PFSK-1 (cell line): ENCODE measurements around the gene GNAS.

Source experiments
- POLR2AphosphoS5 ChIP-seq: IDR thresholded peaks from 2 replicates; pipeline ENCODE4 v1.6.1; 2012; ENCODE audit warnings: low read depth, mild to moderate bottlenecking, control low read depth, low read length, moderate library complexity
- SIN3A ChIP-seq: IDR thresholded peaks from 2 replicates; pipeline ENCODE4 v1.6.1; 2012; ENCODE audit warnings: mild to moderate bottlenecking, low read length, moderate library complexity, borderline replicate concordance; ENCODE audit not compliant: insufficient read depth
- TAF1 ChIP-seq: IDR thresholded peaks from 2 replicates; pipeline ENCODE4 v1.6.1; 2012; ENCODE audit warnings: low read length, control low read depth, borderline replicate concordance; ENCODE audit not compliant: insufficient read depth
- TF ChIP-seq, protein P1 (sequence below), 2 experiments: IDR thresholded peaks; 2 replicates each; pipeline versions ENCODE4 v1.6.1 to v1.8.0; 2011 to 2012; ENCODE audit warnings: low read depth in 2 of 2, low read length in 2 of 2, control low read depth in 1 of 2, inconsistent platforms in 1 of 2, mild to moderate bottlenecking in 1 of 2, moderate library complexity in 1 of 2; ENCODE audit not compliant: insufficient read depth in 1 of 2

DNA sequence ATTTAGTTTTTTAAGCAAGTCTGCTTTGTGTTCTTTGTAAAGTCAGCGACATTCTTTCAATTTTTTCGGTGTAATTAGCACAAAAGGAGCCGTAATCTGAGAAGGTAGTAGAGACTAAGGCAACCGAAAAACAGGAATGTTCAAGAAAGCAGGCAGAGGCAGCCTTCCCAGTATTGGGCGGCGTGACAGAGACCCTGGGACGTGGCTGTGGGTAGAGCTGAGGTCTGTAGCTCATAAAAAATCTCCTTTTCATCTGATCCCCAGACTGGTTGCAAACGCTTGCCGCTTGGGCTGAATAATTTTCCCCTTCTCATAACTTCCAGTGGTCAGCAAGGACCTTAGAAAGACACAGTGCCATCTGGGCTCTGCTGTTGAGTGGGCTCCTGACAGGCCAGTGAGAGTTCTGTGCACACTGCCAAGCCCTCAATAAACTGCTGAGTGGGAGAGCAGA lies 30.8 kb downstream of the GNAS start:
- TF ChIP-seq, protein P1, sequence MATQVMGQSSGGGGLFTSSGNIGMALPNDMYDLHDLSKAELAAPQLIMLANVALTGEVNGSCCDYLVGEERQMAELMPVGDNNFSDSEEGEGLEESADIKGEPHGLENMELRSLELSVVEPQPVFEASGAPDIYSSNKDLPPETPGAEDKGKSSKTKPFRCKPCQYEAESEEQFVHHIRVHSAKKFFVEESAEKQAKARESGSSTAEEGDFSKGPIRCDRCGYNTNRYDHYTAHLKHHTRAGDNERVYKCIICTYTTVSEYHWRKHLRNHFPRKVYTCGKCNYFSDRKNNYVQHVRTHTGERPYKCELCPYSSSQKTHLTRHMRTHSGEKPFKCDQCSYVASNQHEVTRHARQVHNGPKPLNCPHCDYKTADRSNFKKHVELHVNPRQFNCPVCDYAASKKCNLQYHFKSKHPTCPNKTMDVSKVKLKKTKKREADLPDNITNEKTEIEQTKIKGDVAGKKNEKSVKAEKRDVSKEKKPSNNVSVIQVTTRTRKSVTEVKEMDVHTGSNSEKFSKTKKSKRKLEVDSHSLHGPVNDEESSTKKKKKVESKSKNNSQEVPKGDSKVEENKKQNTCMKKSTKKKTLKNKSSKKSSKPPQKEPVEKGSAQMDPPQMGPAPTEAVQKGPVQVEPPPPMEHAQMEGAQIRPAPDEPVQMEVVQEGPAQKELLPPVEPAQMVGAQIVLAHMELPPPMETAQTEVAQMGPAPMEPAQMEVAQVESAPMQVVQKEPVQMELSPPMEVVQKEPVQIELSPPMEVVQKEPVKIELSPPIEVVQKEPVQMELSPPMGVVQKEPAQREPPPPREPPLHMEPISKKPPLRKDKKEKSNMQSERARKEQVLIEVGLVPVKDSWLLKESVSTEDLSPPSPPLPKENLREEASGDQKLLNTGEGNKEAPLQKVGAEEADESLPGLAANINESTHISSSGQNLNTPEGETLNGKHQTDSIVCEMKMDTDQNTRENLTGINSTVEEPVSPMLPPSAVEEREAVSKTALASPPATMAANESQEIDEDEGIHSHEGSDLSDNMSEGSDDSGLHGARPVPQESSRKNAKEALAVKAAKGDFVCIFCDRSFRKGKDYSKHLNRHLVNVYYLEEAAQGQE (IDR thresholded peaks at IDR 0.05; ENCODE audit: insufficient read depth in 1 of 2, low read depth in 2 of 2, low read length in 2 of 2), result no peak
- TF ChIP-seq TAF1 (no peak), POLR2AphosphoS5 (no peak), SIN3A (no peak)
